WTC11 (cell line): ENCODE results near the gene TVP23A. TPM values are rescaled to one million over a fixed set of nuclear protein-coding genes. Genes with fewer than 3 reads are reported as not detected.

Experiments
- ATAC-seq: fragments of 200-7000 bp; cut with Tn5 transposase; 2 replicates; pipeline ENCODE4 v1.10.0; 2021; ENCODE audit warnings: mild to moderate bottlenecking, moderate library complexity
- CTCF ChIA-PET: fragments of 300-600 bp; sonication (Branson Sonifier 250); formaldehyde crosslinking; loops from one replicate; lab custom pipeline; 2021; ENCODE audit warnings: antibody characterized with exemption; lab: Charles Lee
- POLR2A ChIA-PET: fragments of 350-600 bp; sonication (Branson Sonifier 250); formaldehyde crosslinking; loops from one replicate; lab custom pipeline; 2021; ENCODE audit warnings: antibody characterized with exemption; lab: Charles Lee
- DNase-seq: peaks from one replicate; pipeline ENCODE4 v3.0.0; 2021; ENCODE audit warnings: low spot score
- H3K27ac Mint-ChIP-seq: 2 replicates; pipeline ENCODE4 v1.8.0; 2021; ENCODE audit warnings: mixed read lengths
- H3K27me3 Mint-ChIP-seq: 2 replicates; pipeline ENCODE4 v1.8.0; 2021; ENCODE audit warnings: low read depth, mild to moderate bottlenecking, moderate library complexity, mixed read lengths
- H3K36me3 Mint-ChIP-seq: 2 replicates; pipeline ENCODE4 v1.8.0; 2021; ENCODE audit warnings: mixed read lengths
- H3K4me1 Mint-ChIP-seq: 2 replicates; pipeline ENCODE4 v1.8.0; 2022; ENCODE audit warnings: mixed read lengths
- H3K4me3 Mint-ChIP-seq: 2 replicates; pipeline ENCODE4 v1.8.0; 2021; ENCODE audit warnings: mild to moderate bottlenecking, moderate library complexity, mixed read lengths
- H3K9me3 Mint-ChIP-seq: 2 replicates; pipeline ENCODE4 v1.8.0; 2021; ENCODE audit warnings: mixed read lengths
- ATF1 ChIP-seq: sonication (generic); formaldehyde crosslinking; IDR thresholded peaks from 2 replicates; pipeline ENCODE4 v1.8.1; 2023; ENCODE audit warnings: mild to moderate bottlenecking, moderate library complexity, missing genetic modification reagents
- CBFB ChIP-seq: sonication (generic); formaldehyde crosslinking; IDR thresholded peaks from 2 replicates; pipeline ENCODE4 v1.8.1; 2022; ENCODE audit warnings: mild to moderate bottlenecking, low read depth, missing genetic modification reagents
- CREM ChIP-seq: sonication (generic); formaldehyde crosslinking; IDR thresholded peaks from 2 replicates; pipeline ENCODE4 v1.8.1; 2022; ENCODE audit warnings: mild to moderate bottlenecking, missing genetic modification reagents, moderate library complexity
- ELF4 ChIP-seq: sonication (generic); formaldehyde crosslinking; IDR thresholded peaks from 2 replicates; pipeline ENCODE4 v1.8.1; 2022; ENCODE audit warnings: low read depth, mild to moderate bottlenecking, moderate library complexity, missing genetic modification reagents
- ETV6 ChIP-seq: sonication (generic); formaldehyde crosslinking; IDR thresholded peaks from 2 replicates; pipeline ENCODE4 v1.8.1; 2022; ENCODE audit warnings: mild to moderate bottlenecking, missing genetic modification reagents
- GABPB1 ChIP-seq: sonication (generic); formaldehyde crosslinking; IDR thresholded peaks from 2 replicates; pipeline ENCODE4 v1.8.1; 2023; ENCODE audit warnings: mild to moderate bottlenecking, missing genetic modification reagents
- JUN ChIP-seq: sonication (generic); formaldehyde crosslinking; IDR thresholded peaks from 2 replicates; pipeline ENCODE4 v1.8.0; 2023; ENCODE audit warnings: mild to moderate bottlenecking, missing genetic modification reagents
- MAX ChIP-seq: sonication (generic); formaldehyde crosslinking; IDR thresholded peaks from 2 replicates; pipeline ENCODE4 v1.8.0; 2022; ENCODE audit warnings: mild to moderate bottlenecking, missing genetic modification reagents
- NR1H2 ChIP-seq: sonication (generic); formaldehyde crosslinking; IDR thresholded peaks from 2 replicates; pipeline ENCODE4 v1.9.0; 2021; ENCODE audit warnings: mild to moderate bottlenecking, moderate library complexity, missing genetic modification reagents
- NR3C1 ChIP-seq: sonication (generic); formaldehyde crosslinking; conservative IDR thresholded peaks from 2 replicates; pipeline ENCODE4 v1.8.1; 2023; ENCODE audit warnings: low read depth, mild to moderate bottlenecking, missing genetic modification reagents
- PRRX2 ChIP-seq: fragments of 250-450 bp; sonication (Bioruptor Pico); IDR thresholded peaks from 2 replicates; pipeline ENCODE4 v1.8.0; 2021; ENCODE audit warnings: mild to moderate bottlenecking
- RELA ChIP-seq: sonication (generic); formaldehyde crosslinking; IDR thresholded peaks from 2 replicates; pipeline ENCODE4 v1.8.1; 2022; ENCODE audit warnings: missing genetic modification reagents, mild to moderate bottlenecking, borderline replicate concordance
- SP1 ChIP-seq: sonication (generic); formaldehyde crosslinking; conservative IDR thresholded peaks from 2 replicates; pipeline ENCODE4 v1.8.1; 2022; ENCODE audit warnings: missing genetic modification reagents
- TP53 ChIP-seq: sonication (generic); formaldehyde crosslinking; IDR thresholded peaks from 2 replicates; pipeline ENCODE4 v1.8.1; 2023; ENCODE audit warnings: mild to moderate bottlenecking, missing genetic modification reagents
- USF1 ChIP-seq: sonication (generic); formaldehyde crosslinking; IDR thresholded peaks from 2 replicates; pipeline ENCODE4 v1.8.0; 2022; ENCODE audit warnings: mild to moderate bottlenecking, missing genetic modification reagents
- ZBTB43 ChIP-seq: sonication (generic); formaldehyde crosslinking; IDR thresholded peaks from 2 replicates; pipeline ENCODE4 v1.8.1; 2023; ENCODE audit warnings: mild to moderate bottlenecking, missing genetic modification reagents
- ZNF121 ChIP-seq: sonication (generic); formaldehyde crosslinking; IDR thresholded peaks from 2 replicates; pipeline ENCODE4 v1.8.0; 2023; ENCODE audit warnings: missing genetic modification reagents
- ZNF263 ChIP-seq: sonication (generic); formaldehyde crosslinking; IDR thresholded peaks from 2 replicates; pipeline ENCODE4 v1.8.1; 2022; ENCODE audit warnings: low read depth, mild to moderate bottlenecking, moderate library complexity, missing genetic modification reagents
- ZNF317 ChIP-seq: sonication (generic); formaldehyde crosslinking; IDR thresholded peaks from 2 replicates; pipeline ENCODE4 v1.8.1; 2023; ENCODE audit warnings: low read depth, mild to moderate bottlenecking, moderate library complexity, missing genetic modification reagents, borderline replicate concordance
- ZNF416 ChIP-seq: fragments of 250-450 bp; sonication (Bioruptor Pico); IDR thresholded peaks from 2 replicates; pipeline ENCODE4 v1.9.0; 2021; ENCODE audit warnings: mild to moderate bottlenecking, inconsistent platforms
- ZNF423 ChIP-seq: fragments of 250-450 bp; sonication (Bioruptor Pico); IDR thresholded peaks from 2 replicates; pipeline ENCODE4 v2.1.2; 2022; ENCODE audit warnings: mild to moderate bottlenecking, moderate library complexity
- ZNF671 ChIP-seq: fragments of 250-450 bp; sonication (Bioruptor Pico); IDR thresholded peaks from 2 replicates; pipeline ENCODE4 v1.8.0; 2021; ENCODE audit warnings: mild to moderate bottlenecking
- total RNA-seq: library from RNA; stranded (reverse); gene quantifications from 3 replicates; pipeline ENCODE4 v1.2.3, GENCODE V29; 2021
- TF ChIP-seq, protein P1 (sequence below): sonication (generic); formaldehyde crosslinking; IDR thresholded peaks from 2 replicates; pipeline ENCODE4 v1.8.1; 2022; ENCODE audit warnings: low read depth, missing genetic modification reagents, borderline replicate concordance
- TF ChIP-seq, protein P2 (sequence below): fragments of 250-450 bp; sonication (Bioruptor Pico); IDR thresholded peaks from 2 replicates; pipeline ENCODE4 v1.9.0; 2021; ENCODE audit warnings: moderate library complexity, mild to moderate bottlenecking, inconsistent platforms, borderline replicate concordance
- TF ChIP-seq, protein P3 (sequence below): sonication (generic); formaldehyde crosslinking; IDR thresholded peaks from 2 replicates; pipeline ENCODE4 v1.8.1; 2023; ENCODE audit warnings: mild to moderate bottlenecking, missing genetic modification reagents
- TF ChIP-seq, protein P4 (sequence below): sonication (generic); formaldehyde crosslinking; IDR thresholded peaks from 2 replicates; pipeline ENCODE4 v1.8.0; 2022; ENCODE audit warnings: mild to moderate bottlenecking, missing genetic modification reagents

Gene TVP23A
- total RNA-seq, 1 experiment from 2014 or later: 1.2 TPM

GRCh38 chr16:10787304-10787703 is 31.3 kb downstream of the TVP23A start:
- no peak for TF ChIP-seq MAX (CRISPR knock-in tag)
- TF ChIP-seq TP53 (CRISPR knock-in tag): no peak
- TF ChIP-seq, protein P1, sequence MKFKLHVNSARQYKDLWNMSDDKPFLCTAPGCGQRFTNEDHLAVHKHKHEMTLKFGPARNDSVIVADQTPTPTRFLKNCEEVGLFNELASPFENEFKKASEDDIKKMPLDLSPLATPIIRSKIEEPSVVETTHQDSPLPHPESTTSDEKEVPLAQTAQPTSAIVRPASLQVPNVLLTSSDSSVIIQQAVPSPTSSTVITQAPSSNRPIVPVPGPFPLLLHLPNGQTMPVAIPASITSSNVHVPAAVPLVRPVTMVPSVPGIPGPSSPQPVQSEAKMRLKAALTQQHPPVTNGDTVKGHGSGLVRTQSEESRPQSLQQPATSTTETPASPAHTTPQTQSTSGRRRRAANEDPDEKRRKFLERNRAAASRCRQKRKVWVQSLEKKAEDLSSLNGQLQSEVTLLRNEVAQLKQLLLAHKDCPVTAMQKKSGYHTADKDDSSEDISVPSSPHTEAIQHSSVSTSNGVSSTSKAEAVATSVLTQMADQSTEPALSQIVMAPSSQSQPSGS (CRISPR knock-in tag): no peak
- TF ChIP-seq ZBTB43: no peak
- TF ChIP-seq RELA (CRISPR knock-in tag): no peak
- no peak for TF ChIP-seq PRRX2 (CRISPR knock-in tag)
- no peak for TF ChIP-seq ZNF263 (CRISPR knock-in tag)
- no peak for TF ChIP-seq JUN (CRISPR knock-in tag)
- no peak for TF ChIP-seq GABPB1 (CRISPR knock-in tag)
- no peak for TF ChIP-seq SP1 (CRISPR knock-in tag)
- no peak for TF ChIP-seq CREM (CRISPR knock-in tag)
- TF ChIP-seq ZNF423 (CRISPR knock-in tag): no peak
- TF ChIP-seq, protein P2, sequence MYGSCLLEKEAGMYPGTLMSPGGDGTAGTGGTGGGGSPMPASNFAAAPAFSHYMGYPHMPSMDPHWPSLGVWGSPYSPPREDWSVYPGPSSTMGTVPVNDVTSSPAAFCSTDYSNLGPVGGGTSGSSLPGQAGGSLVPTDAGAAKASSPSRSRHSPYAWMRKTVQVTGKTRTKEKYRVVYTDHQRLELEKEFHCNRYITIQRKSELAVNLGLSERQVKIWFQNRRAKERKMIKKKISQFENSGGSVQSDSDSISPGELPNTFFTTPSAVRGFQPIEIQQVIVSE: no peak
- Mint-ChIP-seq H3K4me1 (peaks cover 17% of the 10 kb centered on the region), H3K9me3 (peaks cover 40% of the 10 kb centered on the region), H3K36me3 (peaks cover 22% of the 10 kb centered on the region), H3K27ac (no peak overlapping the region), H3K4me3 (no peak overlapping the region), H3K27me3 (no peaks in the 10 kb centered on the region)
- no peak for DNase-seq
- POLR2A ChIA-PET: no interaction called here
- ATAC-seq: no peak
- CTCF ChIA-PET: interaction anchor here (1.0 kb wide), 1 partner anchor 132 kb away, joined by 3 read pairs; no protein-coding TSS in a partner anchor

DNA sequence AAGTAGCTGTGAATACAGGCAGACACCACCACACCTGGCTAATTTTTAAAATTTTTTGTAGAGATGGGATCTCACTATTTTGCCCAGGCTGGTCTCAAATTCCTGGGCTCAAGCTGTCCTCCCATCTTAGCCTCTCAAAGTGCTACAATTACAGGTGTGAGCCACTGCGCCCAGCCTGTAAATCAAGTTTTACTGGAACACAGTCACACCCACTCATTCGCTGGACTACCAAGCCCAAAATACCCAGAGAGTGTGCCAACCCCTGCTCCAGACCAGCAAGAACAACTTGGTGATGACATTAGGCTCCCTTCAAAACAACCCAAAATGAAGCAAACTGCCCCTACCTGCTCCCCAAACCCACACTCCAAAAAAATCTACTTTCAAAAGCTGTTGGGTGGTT is 36.0 kb downstream of the TVP23A start:
- H3K9me3 Mint-ChIP-seq: peaks cover 37% of the 10 kb centered on the region
- no peak overlapping the region for H3K4me3 Mint-ChIP-seq
- H3K4me1 Mint-ChIP-seq: peaks cover 9% of the 10 kb centered on the region
- H3K36me3 Mint-ChIP-seq: peaks cover 16% of the 10 kb centered on the region
- H3K27me3 Mint-ChIP-seq: no peaks in the 10 kb centered on the region
- CTCF ChIA-PET: no interaction called here
- H3K27ac Mint-ChIP-seq: no peak overlapping the region
- no peak for DNase-seq
- no peak for ATAC-seq
- POLR2A ChIA-PET: no interaction called here
- TF ChIP-seq, protein P3, sequence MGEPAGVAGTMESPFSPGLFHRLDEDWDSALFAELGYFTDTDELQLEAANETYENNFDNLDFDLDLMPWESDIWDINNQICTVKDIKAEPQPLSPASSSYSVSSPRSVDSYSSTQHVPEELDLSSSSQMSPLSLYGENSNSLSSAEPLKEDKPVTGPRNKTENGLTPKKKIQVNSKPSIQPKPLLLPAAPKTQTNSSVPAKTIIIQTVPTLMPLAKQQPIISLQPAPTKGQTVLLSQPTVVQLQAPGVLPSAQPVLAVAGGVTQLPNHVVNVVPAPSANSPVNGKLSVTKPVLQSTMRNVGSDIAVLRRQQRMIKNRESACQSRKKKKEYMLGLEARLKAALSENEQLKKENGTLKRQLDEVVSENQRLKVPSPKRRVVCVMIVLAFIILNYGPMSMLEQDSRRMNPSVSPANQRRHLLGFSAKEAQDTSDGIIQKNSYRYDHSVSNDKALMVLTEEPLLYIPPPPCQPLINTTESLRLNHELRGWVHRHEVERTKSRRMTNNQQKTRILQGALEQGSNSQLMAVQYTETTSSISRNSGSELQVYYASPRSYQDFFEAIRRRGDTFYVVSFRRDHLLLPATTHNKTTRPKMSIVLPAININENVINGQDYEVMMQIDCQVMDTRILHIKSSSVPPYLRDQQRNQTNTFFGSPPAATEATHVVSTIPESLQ (CRISPR knock-in tag): no peak
- TF ChIP-seq ELF4 (CRISPR knock-in tag) (no peak), NR3C1 (CRISPR knock-in tag) (no peak), ZNF416 (no peak), NR1H2 (CRISPR knock-in tag) (no peak), ZNF121 (CRISPR knock-in tag) (no peak), ETV6 (no peak), ZNF671 (no peak), ATF1 (no peak), CBFB (no peak), ZNF317 (CRISPR knock-in tag) (no peak), USF1 (CRISPR knock-in tag) (no peak)
- TF ChIP-seq, protein P4, sequence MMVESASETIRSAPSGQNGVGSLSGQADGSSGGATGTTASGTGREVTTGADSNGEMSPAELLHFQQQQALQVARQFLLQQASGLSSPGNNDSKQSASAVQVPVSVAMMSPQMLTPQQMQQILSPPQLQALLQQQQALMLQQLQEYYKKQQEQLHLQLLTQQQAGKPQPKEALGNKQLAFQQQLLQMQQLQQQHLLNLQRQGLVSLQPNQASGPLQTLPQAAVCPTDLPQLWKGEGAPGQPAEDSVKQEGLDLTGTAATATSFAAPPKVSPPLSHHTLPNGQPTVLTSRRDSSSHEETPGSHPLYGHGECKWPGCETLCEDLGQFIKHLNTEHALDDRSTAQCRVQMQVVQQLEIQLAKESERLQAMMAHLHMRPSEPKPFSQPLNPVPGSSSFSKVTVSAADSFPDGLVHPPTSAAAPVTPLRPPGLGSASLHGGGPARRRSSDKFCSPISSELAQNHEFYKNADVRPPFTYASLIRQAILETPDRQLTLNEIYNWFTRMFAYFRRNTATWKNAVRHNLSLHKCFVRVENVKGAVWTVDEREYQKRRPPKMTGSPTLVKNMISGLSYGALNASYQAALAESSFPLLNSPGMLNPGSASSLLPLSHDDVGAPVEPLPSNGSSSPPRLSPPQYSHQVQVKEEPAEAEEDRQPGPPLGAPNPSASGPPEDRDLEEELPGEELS (CRISPR knock-in tag): no peak
